IPS-18c (cell line): ENCODE results near the gene CHMP4B.
"Not testable (repeated sequence)": the region's sequence is repeated elsewhere in the genome, so short reads cannot be mapped to it uniquely, and the experiment has no call there.

Experiments used
- H3K4me3 ChIP-seq: 2 replicates; pipeline ENCODE4 v1.7.0; 2013; ENCODE audit warnings: low read depth, mild to moderate bottlenecking, low read length, moderate library complexity; ENCODE audit not compliant: insufficient read depth
- H3K9me3 ChIP-seq: one replicate; pipeline ENCODE4 v1.6.1; 2013; ENCODE audit warnings: mild to moderate bottlenecking, low read length, moderate library complexity; ENCODE audit not compliant: control insufficient read depth, insufficient read depth

The CHMP4B gene

DNA sequence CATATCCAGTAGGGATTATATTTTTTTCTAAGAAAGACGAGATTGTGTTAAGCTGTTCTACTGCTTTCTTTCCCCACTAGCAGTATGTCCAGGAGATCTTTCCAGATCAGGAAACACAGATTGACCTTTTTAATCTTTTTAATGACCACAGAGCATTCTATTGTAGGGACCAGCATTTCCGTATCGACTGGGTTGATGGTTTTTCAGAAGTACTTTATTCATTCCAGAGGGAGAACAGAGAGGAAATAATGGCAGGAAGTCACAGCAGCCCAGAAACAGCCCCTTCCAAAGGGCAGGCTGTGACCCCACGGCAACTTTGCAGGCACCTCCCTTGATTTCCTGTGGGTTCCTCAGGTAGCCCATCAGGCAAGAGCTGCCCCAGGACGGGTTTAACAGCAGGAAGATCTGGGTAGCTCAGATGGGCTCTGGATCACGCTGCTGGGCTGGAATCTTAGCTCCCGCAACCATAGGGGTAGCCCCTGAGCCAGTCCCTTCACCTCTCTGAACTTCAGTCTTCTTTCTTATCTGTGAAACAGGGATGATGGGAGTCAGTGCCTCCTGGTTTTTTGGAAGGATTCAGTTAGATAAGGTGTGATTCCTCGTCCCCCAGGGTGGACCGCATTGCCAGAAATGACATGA lies 23.8 kb upstream of the CHMP4B start:
- Histone ChIP-seq H3K9me3 (no peaks in the 10 kb centered on the region), H3K4me3 (no peak overlapping the region)

GRCh38 chr20:33788351-33789049 lies 22.6 kb upstream of the CHMP4B start:
- H3K9me3 ChIP-seq = no peaks in the 10 kb centered on the region
- H3K4me3 ChIP-seq = no peak overlapping the region

- no peaks in the 10 kb centered on the region for H3K9me3 ChIP-seq
- H3K4me3 ChIP-seq = no peak overlapping the region
Observed at GRCh38 chr20:33789109-33789857, 21.9 kb upstream of the CHMP4B start.

GRCh38 chr20:33789858-33790182 lies 21.3 kb upstream of the CHMP4B start:
- no peaks in the 10 kb centered on the region for H3K9me3 ChIP-seq

DNA sequence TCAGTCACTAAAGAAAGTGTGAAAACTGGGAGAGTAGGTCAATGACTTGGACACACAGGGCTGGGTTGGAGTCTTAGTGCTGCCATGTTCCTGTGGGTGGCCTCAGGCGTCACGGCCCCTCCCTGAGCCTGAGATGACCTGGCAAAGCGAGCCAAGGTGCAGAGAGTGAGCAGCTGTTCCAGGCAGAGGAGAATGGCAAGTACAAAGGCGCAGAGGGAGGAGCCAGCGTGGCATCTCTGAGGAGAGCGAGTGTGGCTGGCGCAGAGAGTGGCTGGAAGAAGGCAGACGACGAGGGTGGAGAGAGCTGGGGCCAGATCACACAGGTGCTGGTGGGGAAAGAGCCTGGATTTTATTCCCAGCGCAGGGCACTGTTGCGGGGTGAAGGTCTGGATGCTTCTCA lies 20.6 kb upstream of the CHMP4B start:
- H3K4me3 ChIP-seq = no peak overlapping the region
- H3K9me3 ChIP-seq = no peaks in the 10 kb centered on the region

More at GRCh38 chr20:33789858-33790182, 21.3 kb upstream of the CHMP4B start:
- H3K4me3 ChIP-seq = no peak overlapping the region

GRCh38 chr20:33791021-33791420 lies 20.1 kb upstream of the CHMP4B start:
- H3K9me3 ChIP-seq = no peaks in the 10 kb centered on the region

GRCh38 chr20:33791540-33791939 lies 19.6 kb upstream of the CHMP4B start:
- Histone ChIP-seq H3K4me3 (no peak overlapping the region), H3K9me3 (no peaks in the 10 kb centered on the region)

More at GRCh38 chr20:33791021-33791420, 20.1 kb upstream of the CHMP4B start:
- H3K4me3 ChIP-seq = no peak overlapping the region

GRCh38 chr20:33791959-33792597 lies 19.1 kb upstream of the CHMP4B start:
- Histone ChIP-seq H3K9me3 (no peaks in the 10 kb centered on the region), H3K4me3 (no peak overlapping the region)

GRCh38 chr20:33792598-33792989 lies 18.6 kb upstream of the CHMP4B start:
- not testable (repeated sequence) for H3K4me3 ChIP-seq, H3K9me3 ChIP-seq

DNA sequence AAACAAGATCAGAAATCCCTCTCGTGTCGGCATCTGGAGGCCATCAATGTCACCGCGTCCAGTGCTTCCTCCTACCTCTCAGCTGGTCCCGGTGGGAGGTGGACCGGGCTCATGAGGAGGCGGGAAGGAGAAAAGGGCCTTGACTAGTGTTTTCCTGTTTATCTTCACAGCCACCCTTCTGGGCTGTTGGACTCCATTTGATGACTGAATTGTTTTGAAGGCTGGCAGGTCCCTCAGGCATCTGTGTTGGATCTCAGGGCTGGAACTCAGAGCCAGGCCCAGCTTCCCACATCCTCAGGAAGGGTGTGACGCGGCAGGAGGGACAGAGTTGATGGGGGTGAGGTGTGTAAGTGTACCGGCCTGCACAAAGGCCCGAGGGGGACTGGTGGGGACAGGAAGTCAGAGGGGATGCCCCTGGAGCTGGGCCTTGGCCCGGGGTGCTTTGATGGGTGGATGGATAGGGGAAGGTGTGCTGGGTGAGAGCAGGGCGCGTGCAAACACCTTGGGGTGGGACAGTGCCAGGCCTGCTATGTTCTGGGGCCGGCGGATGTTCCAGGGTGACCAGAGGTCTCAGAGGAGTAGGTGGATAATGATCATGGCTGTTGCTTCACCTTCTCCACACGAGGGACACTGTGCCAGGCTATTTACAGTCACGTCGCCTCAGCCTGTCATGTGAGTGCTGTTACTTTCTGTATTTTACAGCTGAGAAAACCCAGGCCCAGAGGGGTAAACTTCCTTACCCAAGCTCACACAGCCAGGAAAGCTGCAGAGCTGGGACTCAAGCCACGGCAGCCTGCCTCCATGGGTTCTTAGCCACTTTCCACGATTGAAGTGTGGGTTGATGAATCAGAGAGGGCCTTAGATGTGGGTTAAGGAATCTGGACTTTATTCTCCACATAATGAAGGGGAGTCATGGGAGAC lies 17.9 kb upstream of the CHMP4B start:
- Histone ChIP-seq H3K4me3 (no peak overlapping the region), H3K9me3 (no peaks in the 10 kb centered on the region)

GRCh38 chr20:33796263-33796906 lies 14.8 kb upstream of the CHMP4B start:
- Histone ChIP-seq H3K9me3 (no peaks in the 10 kb centered on the region), H3K4me3 (no peak overlapping the region)

DNA sequence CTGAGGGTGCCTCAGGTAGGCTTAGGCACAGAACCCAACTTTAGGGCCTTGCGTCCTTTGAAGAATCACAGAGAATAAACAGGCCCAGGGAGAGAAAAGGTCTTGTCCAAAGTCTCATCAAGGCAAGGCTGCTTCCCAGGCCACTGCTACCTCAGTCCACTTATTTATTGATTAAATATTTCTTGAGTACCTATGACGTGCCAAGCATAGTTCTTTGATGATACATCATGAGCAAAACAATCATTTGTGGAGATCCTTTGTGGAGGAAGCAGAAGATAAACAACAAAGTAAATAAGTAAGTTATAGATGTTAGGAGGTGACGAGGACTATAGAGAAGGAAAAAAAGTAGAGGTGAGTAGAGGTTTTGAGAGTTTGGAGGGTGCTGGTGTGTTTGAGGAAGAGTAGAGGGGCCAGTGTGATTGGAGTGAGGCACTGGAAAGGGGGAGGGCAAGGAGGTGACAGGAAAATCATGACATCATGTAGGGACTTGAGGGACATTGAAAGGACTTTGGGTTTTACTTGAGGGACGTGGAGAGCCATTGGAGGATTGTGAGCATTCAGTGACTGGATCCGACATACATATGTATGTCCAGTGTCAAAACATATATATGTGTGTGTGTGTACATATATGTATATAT lies 14.1 kb upstream of the CHMP4B start:
- Histone ChIP-seq H3K4me3 (no peak overlapping the region), H3K9me3 (no peaks in the 10 kb centered on the region)

DNA sequence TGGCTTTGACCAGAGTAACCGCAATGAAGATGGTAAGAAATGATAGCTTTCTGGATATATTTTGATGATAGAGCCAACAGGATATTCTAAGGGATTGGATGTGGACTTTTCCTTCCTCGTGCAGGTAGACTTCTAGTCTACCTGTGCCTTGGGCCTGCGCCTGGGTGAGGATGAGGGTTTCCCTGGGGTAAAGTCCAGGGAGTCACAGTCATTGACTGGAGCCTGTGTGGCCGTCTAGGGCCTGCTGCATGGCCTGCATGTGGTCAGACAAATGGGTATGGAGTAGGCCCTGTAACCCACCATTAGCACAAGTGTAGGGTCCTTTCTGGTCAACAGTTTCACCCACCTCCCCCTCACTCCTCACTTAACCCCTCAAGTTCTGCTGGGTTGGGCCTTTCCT lies 12.7 kb upstream of the CHMP4B start:
- Histone ChIP-seq H3K9me3 (no peaks in the 10 kb centered on the region), H3K4me3 (no peak overlapping the region)

DNA sequence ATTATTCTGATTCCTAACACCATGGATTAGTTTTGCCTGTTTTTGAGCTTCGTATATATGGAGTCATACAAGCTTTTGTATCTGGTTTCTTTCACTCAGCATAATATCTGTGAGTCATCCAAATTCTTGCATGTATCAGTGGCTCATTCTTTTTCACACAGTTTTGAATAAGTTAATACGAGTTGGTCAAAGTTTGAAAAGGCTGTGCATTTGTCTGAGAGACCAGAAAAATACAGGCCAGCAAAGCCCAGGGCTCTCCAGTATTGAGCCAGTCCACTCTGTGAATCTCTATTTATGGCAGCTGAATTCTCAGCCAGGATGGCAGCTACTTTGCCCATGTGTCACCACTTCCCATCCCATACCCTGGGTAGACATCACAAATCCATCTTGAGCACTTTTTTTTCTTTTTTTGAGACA lies 7.2 kb upstream of the CHMP4B start:
- H3K9me3 ChIP-seq = no peaks in the 10 kb centered on the region
- H3K4me3 ChIP-seq = no peak overlapping the region

GRCh38 chr20:33808388-33808787 lies 2.8 kb upstream of the CHMP4B start:
- Histone ChIP-seq H3K4me3 (no peak overlapping the region), H3K9me3 (no peaks in the 10 kb centered on the region)

DNA sequence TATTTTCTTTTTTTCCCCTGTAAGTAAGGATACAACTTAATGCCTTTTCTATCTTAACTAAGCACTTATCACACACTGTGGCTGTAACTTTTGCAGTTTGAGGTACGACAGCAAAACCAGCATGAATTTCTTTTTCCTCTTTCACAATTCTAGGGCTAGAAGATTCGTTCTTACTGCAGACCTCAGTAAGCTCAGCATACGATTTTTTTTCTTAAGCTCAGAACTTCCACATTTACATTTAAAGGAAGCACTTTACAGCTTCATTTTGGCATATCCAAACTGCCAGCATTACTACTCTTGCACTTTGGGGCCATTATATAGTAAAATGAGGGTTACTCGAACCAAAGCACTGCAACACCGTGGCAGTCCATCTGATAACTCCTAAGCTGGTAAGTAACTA lies 889 bp upstream of the CHMP4B start:
- Histone ChIP-seq H3K4me3 (no peak overlapping the region), H3K9me3 (no peaks in the 10 kb centered on the region)
